Suppressor macrophage treated with lipopolysaccharide for 1 hour (primary cell): ENCODE measurements around the gene AP3B2.
"Not testable (repeated sequence)": the region's sequence is repeated elsewhere in the genome, so short reads cannot be mapped to it uniquely, and the experiment has no call there.

Source experiments
- DNase-seq, 3 donors: peaks; one replicate each; pipeline ENCODE4 v3.0.0-alpha.2; 2020 to 2022

The AP3B2 gene, protein sequence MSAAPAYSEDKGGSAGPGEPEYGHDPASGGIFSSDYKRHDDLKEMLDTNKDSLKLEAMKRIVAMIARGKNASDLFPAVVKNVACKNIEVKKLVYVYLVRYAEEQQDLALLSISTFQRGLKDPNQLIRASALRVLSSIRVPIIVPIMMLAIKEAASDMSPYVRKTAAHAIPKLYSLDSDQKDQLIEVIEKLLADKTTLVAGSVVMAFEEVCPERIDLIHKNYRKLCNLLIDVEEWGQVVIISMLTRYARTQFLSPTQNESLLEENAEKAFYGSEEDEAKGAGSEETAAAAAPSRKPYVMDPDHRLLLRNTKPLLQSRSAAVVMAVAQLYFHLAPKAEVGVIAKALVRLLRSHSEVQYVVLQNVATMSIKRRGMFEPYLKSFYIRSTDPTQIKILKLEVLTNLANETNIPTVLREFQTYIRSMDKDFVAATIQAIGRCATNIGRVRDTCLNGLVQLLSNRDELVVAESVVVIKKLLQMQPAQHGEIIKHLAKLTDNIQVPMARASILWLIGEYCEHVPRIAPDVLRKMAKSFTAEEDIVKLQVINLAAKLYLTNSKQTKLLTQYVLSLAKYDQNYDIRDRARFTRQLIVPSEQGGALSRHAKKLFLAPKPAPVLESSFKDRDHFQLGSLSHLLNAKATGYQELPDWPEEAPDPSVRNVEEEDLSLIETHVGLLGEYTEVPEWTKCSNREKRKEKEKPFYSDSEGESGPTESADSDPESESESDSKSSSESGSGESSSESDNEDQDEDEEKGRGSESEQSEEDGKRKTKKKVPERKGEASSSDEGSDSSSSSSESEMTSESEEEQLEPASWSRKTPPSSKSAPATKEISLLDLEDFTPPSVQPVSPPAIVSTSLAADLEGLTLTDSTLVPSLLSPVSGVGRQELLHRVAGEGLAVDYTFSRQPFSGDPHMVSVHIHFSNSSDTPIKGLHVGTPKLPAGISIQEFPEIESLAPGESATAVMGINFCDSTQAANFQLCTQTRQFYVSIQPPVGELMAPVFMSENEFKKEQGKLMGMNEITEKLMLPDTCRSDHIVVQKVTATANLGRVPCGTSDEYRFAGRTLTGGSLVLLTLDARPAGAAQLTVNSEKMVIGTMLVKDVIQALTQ

DNA sequence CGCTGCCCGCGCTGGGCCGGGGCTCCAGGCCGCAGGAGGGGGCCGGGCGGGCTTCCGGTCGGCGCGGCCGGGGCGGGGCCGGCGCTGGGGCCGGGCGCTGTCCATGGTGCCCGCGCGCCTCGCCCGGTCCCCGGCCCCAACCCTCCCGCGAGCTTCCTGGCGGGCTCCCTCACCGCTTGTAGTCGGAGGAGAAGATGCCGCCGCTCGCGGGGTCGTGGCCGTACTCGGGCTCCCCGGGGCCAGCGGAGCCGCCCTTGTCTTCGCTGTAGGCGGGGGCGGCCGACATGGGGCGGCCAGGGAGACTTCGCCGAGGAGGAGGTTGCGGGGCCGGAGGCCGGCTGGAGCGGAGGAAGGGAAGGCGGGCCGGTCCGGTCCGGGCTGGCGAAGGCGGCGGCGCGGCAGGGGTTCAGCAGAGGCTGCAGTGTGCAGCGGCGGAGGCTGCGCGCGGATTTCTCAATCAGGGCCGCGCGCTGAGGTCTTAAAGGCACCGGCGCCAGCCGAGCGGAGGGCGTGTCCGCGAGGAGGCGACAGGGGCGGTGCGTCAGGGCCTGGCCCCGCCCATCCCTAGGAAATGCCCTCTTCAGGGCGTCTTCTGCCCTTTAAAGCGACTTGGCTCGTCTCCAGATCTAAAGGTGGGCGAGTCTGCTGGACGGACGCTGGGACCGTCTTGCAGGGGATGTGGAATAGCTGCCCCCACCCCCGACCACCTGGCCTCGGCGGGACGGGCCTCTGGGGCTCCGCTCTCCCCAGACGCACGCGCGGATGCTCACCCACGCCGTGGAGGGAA lies at the start of gene AP3B2:
TSS of gene AP3B2 (minus strand) at position 455 of the 787 bp plus-strand sequence. CDS start at position 286, 169 bp downstream.
- peak; percentile 83 to 93 (median 90) for DNase-seq

DNA sequence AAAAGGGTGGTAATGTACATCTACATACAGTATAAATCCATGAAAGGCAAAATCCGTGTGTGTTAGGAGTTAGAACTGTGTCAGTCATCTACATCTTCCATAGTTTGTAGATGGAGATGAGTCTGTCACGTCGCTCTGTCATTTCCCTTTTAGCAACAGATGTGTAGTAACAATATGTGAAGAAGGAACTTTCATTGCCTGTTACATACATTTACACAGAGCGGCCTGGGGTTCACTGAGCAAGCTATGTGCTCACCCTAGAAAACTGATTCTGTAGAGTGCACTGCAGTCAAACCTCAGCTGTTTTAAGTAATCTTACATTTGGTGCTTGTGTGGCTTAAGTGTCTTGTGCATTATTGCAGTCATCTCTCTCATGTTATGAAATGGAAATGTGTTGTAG lies 41.6 kb upstream of the AP3B2 start:
- peak; percentile 63 to 76 (median 74) for DNase-seq

- DNase-seq = no peak
These were observed 41.1 kb upstream of the AP3B2 start for GRCh38 chr15:82750831-82751180.

GRCh38 chr15:82749951-82750830 lies 40.5 kb upstream of the AP3B2 start:
- DNase-seq = peak; percentile 95 to 96 (median 95)

DNA sequence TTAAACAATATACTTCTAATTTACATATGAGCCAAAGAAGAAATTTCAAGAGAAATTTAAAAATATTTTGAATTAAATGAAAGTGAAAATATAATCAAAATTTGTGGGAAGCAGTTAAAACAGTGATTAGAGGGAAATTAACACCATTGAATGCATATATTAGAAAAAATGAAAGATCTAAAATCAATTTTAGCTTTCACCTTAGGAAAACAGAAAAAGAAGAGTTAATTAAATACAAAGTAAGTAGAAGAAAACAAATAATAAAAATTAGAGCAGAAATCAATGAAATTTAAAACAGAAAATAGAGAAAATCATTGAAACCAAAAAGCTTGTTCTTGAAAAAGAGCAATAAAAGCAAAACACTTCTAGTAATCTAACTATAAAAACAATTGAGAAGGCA lies 38.6 kb upstream of the AP3B2 start:
- DNase-seq = no peak

- no peak for DNase-seq
These were observed 34.1 kb upstream of the AP3B2 start for GRCh38 chr15:82743810-82744209.

DNA sequence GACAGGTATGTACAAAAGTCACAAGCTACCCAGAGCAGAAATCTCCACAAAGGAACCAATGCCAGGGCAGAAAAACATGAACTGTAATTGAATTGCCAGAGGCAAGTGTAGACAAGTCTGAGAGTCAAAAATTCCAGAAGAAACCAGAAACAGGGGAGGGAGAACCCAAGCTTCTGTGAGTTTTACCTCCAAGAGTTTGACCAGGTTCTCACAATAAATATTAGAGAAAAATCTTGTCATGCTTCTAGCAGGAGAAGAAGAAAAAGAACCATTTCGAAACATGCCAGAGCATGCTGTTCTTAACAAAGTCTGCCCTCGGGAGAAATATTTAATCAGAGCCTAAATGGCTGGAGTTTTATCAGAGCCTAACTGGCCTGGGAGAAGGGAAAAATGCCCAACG lies 32.5 kb upstream of the AP3B2 start:
- no peak for DNase-seq

DNA sequence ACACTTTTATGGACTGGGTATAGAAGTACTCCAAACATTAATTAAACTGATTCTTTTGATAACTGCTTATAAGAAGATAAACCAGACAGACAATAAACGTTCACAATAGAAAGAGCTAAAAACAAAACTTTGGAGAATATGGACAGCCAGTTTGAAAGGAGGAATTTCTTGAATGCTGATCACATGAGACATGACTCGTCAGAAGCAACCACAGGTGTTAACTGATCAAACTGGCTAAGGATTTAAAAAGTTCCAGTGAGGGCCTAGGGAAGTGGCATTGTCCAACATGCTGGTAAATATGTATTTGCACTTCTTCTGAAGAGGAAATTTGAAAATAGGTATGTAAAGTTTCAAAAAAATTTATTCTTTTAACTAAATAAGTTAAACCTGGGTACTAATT lies 29.4 kb upstream of the AP3B2 start:
- no peak for DNase-seq

- no peak for DNase-seq
These were observed 28.3 kb upstream of the AP3B2 start for GRCh38 chr15:82737975-82738374.

- no peak for DNase-seq
These were observed 21.9 kb upstream of the AP3B2 start for GRCh38 chr15:82731527-82731926.

DNA sequence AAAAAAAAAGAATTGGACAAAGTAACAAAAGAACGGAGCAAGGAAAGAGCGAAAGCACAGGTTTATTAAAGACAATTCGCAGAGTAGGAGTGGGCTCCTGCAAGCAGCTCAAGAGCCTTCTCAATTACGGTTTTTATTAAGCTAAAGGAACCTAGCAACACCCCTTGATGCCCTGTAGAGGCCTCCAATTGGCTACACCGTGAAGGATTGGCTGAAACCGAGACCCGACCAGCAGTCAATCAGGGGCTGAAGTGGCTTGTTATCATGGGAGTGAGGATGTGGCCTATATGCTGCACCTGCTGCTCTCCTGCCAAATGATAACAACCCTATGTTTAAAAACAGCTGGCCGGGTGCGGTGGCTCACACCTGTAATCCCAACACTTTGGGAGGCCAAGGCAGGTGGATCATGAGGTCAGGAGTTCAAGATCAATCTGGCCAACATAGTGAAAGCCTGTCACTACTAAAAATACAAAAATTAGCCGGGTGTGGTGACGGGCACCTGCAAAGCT lies 20.4 kb upstream of the AP3B2 start:
- no peak for DNase-seq

DNA sequence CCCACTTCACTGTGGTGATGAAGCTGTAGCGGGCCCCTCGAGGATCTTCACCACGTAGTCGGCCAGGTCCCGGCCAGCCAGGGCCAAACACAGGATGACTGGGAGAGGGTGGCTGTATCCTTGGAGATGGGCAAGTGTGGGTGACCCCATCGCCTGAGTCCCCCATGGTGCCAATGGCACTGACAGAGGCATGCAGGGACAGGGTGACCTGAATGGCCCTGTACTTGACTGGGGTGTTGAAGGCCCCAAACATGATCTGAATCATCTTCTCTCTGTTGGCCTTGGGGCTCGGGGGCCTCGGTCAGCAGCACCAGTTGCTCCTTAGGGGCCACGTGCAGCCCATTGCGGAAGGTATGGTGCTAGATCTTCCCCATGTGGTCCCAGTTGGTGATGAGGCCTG lies 17.1 kb upstream of the AP3B2 start:
- DNase-seq = no peak

- no peak for DNase-seq
These were observed 5.3 kb upstream of the AP3B2 start for GRCh38 chr15:82715003-82715402.

DNA sequence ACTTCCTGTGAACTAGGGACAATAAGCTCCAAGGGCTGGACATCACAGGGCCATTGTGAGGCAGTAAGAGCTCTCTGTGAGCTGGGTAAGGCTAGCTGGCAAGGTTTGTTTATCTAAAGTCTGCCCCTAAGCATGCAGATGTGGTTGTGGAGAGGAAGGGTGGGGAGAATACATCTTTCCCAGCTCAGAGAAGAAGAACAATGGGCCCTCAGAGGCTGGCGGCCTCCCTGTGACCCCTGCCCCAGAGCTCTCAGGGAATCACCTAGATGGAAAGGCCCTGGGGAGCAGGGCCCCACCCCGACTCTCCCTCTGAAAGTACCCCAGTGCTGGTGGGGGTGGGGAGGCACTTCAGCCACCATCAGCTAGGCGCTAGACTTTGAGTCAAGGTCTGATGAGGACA lies 4.3 kb upstream of the AP3B2 start:
- no peak for DNase-seq

- no peak for DNase-seq
These were observed 2.4 kb upstream of the AP3B2 start for GRCh38 chr15:82712036-82712435.

DNA sequence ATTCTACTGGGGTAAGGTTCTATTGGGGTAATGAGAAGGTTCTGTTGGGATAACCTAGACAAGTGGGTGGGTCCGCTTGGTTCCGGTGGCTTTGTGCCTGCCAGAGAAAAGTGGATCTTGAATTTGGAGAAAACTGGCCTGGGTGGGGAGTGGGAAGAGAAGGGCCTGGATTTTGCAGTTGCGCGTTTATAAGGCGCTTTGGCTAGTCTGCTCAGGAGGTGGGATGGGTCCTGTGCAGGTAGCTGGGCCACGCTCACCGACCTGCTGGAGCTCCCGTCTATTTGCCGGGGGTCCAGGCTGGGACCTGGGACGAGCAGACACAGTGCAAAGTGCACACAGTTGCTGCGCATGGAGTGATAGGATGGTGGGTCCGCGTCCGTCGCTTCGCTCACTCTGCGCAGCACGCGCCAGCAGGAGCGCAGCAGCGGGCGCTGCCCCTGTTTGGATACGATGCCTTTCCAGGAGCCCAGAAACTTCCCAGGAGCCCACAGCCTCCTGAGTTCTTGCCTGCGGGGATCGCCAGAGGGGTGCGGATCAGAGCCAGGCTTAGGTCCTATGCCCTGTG lies 1.3 kb upstream of the AP3B2 start:
- DNase-seq = no peak

GRCh38 chr15:82710208-82710555 lies 507 bp upstream of the AP3B2 start:
- DNase-seq = no peak

DNA sequence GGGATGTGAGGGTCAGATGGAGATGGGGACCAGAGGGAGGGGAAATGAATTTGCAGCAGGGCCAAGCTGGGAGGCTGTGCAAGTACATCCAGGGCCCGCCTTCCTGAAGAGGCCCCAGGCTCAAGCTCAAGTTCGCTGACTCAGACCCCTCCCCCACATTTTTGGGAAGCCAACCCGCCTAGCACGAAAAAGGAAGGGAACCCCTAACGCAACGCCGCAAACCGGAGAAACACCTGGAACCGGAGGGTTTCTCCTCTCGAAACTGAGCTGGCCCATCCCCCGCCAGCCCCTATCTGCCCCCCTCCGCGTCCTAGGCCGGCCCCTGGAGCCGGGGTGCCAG lies 624 bp downstream of the AP3B2 start:
- DNase-seq = peak in 1 of 3 donors; percentile 2

- not testable (repeated sequence) for DNase-seq
These were observed 3.8 kb downstream of the AP3B2 start for GRCh38 chr15:82705856-82706255.

DNA sequence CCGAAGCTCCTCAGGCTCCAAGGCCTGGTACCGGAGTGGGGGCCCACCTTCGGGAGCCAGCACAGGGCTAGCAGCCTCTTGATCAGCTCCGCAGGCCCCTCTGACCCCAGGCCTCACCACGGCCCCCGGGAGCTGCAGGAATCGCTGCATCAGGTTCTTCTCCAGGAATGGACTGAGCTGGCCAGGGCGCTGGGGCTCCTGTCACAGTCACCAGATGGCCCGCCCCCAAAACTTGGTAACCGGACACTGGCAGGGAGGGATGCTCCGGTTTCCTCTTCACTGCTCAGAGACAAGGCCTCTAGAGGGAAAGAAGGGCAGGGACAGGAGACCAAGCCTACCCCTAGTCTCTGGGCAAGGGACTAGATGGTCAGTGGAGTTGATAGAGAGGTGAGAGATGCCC lies 9.9 kb downstream of the AP3B2 start:
- DNase-seq = no peak

DNA sequence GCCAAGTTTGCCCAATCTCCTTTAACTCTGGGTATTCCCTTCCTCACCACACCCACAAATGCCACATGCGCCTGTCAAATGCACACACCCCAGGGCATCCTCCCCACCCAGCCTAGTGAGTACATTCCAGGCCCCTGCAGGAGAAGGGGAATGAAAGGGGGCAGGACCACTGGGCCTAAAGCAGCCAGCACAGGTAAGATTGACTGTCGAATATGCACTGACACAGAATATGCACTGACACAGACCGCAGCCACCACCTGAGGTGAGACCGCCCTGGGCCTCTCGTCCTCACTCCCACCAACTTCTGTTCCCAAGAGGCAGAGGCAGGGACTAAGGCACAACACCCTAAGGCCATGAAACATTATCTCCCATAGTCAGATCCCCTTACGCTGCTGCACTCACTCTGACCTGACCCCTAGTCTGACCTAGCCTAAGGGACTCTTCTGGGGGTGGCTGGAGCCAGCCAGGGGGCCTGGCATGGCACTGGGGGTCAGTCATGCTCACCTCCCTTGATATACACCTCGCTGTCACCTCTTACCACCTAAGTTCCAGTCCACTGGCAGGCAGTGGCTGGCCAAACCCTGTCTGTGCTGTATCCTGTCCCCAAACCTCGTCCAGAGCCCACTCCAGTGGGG lies 10.8 kb downstream of the AP3B2 start:
- DNase-seq = no peak
